ENCODE measurements around the gene WDR36.

WDR36 gene

GRCh38 chr5:111092062-111092853, at the start of gene WDR36:
Gene WDR36, plus strand, starts transcription at chr5:111092348. Its CDS starts 109 bp downstream, at chr5:111092457.
- peaks cover 20% of the 10 kb centered on the region for H3K36me3 Mint-ChIP-seq
- peaks cover 4% of the 10 kb centered on the region for H3K9me3 Mint-ChIP-seq
- H3K27me3 Mint-ChIP-seq, result peaks cover 6% of the 10 kb centered on the region
- H3K4me1 Mint-ChIP-seq, result peaks cover 40% of the 10 kb centered on the region
- peak within 1 kb of the TSS; percentile 95 for H3K4me3 Mint-ChIP-seq
- peak within 1 kb of the TSS; percentile 97 for H3K27ac Mint-ChIP-seq

GRCh38 chr5:111043712-111044506, 48.2 kb upstream of the WDR36 start:
- H3K27me3 Mint-ChIP-seq, result peaks cover 4% of the 10 kb centered on the region
- H3K9me3 Mint-ChIP-seq, result no peaks in the 10 kb centered on the region
- no peak overlapping the region for H3K4me3 Mint-ChIP-seq
- no peaks in the 10 kb centered on the region for H3K4me1 Mint-ChIP-seq
- no peaks in the 10 kb centered on the region for H3K36me3 Mint-ChIP-seq
- no peak overlapping the region for H3K27ac Mint-ChIP-seq

GRCh38 chr5:111058064-111058463, 34.1 kb upstream of the WDR36 start:
- H3K4me1 Mint-ChIP-seq, result no peaks in the 10 kb centered on the region
- H3K4me3 Mint-ChIP-seq, result no peak overlapping the region
- peaks cover 49% of the 10 kb centered on the region for H3K27me3 Mint-ChIP-seq
- H3K27ac Mint-ChIP-seq, result no peak overlapping the region
- peaks cover 2% of the 10 kb centered on the region for H3K36me3 Mint-ChIP-seq
- peaks cover 11% of the 10 kb centered on the region for H3K9me3 Mint-ChIP-seq

- no peak overlapping the region for H3K4me3 Mint-ChIP-seq
- peaks cover 11% of the 10 kb centered on the region for H3K9me3 Mint-ChIP-seq
- peaks cover 2% of the 10 kb centered on the region for H3K36me3 Mint-ChIP-seq
- H3K4me1 Mint-ChIP-seq, result no peaks in the 10 kb centered on the region
- peaks cover 39% of the 10 kb centered on the region for H3K27me3 Mint-ChIP-seq
- H3K27ac Mint-ChIP-seq, result no peak overlapping the region
Measured at GRCh38 chr5:111060169-111060568, 32.0 kb upstream of the WDR36 start.

- no peak overlapping the region for H3K27ac Mint-ChIP-seq
Measured at GRCh38 chr5:111061618-111062017, 30.5 kb upstream of the WDR36 start.

GRCh38 chr5:111063709-111064322, 28.3 kb upstream of the WDR36 start:
- H3K4me3 Mint-ChIP-seq, result no peak overlapping the region
- peaks cover under 1% of the 10 kb centered on the region for H3K36me3 Mint-ChIP-seq
- H3K9me3 Mint-ChIP-seq, result peaks cover 7% of the 10 kb centered on the region
- H3K4me1 Mint-ChIP-seq, result no peaks in the 10 kb centered on the region
- H3K27me3 Mint-ChIP-seq, result peaks cover 40% of the 10 kb centered on the region
- no peak overlapping the region for H3K27ac Mint-ChIP-seq

More at GRCh38 chr5:111061618-111062017, 30.5 kb upstream of the WDR36 start:
- H3K9me3 Mint-ChIP-seq, result peaks cover 11% of the 10 kb centered on the region
- no peaks in the 10 kb centered on the region for H3K4me1 Mint-ChIP-seq
- peaks cover 2% of the 10 kb centered on the region for H3K36me3 Mint-ChIP-seq
- no peak overlapping the region for H3K4me3 Mint-ChIP-seq
- H3K27me3 Mint-ChIP-seq, result peaks cover 42% of the 10 kb centered on the region

GRCh38 chr5:111066261-111066938, 25.7 kb upstream of the WDR36 start:
- Mint-ChIP-seq H3K27me3 (peaks cover 52% of the 10 kb centered on the region), H3K27ac (no peak overlapping the region), H3K4me1 (peaks cover 12% of the 10 kb centered on the region), H3K9me3 (no peaks in the 10 kb centered on the region), H3K4me3 (no peak overlapping the region), H3K36me3 (no peaks in the 10 kb centered on the region)

- H3K4me1 Mint-ChIP-seq, result peaks cover 24% of the 10 kb centered on the region
- H3K27me3 Mint-ChIP-seq, result peaks cover 64% of the 10 kb centered on the region
- no peak overlapping the region for H3K4me3 Mint-ChIP-seq
- no peaks in the 10 kb centered on the region for H3K9me3 Mint-ChIP-seq
- H3K27ac Mint-ChIP-seq, result no peak overlapping the region
- no peaks in the 10 kb centered on the region for H3K36me3 Mint-ChIP-seq
Measured at GRCh38 chr5:111068213-111068612, 23.9 kb upstream of the WDR36 start.

GRCh38 chr5:111069839-111070238, 22.3 kb upstream of the WDR36 start:
- Mint-ChIP-seq H3K4me1 (peaks cover 34% of the 10 kb centered on the region), H3K4me3 (no peak overlapping the region), H3K27ac (no peak overlapping the region), H3K9me3 (no peaks in the 10 kb centered on the region), H3K27me3 (peaks cover 72% of the 10 kb centered on the region), H3K36me3 (peaks cover 2% of the 10 kb centered on the region)

GRCh38 chr5:111070272-111071134, 21.6 kb upstream of the WDR36 start:
- Mint-ChIP-seq H3K9me3 (no peaks in the 10 kb centered on the region), H3K4me1 (peaks cover 37% of the 10 kb centered on the region), H3K36me3 (peaks cover 2% of the 10 kb centered on the region), H3K4me3 (peak overlapping the region; percentile 34), H3K27me3 (peaks cover 74% of the 10 kb centered on the region), H3K27ac (no peak overlapping the region)

GRCh38 chr5:111071413-111071812, 20.7 kb upstream of the WDR36 start, which contains the start of gene TSLP:
Gene TSLP, plus strand, starts transcription at chr5:111071713. Its CDS starts 178 bp downstream, at chr5:111071891.
- Mint-ChIP-seq H3K27me3 (peaks cover 69% of the 10 kb centered on the region), H3K36me3 (peaks cover 2% of the 10 kb centered on the region), H3K27ac (no peak within 1 kb of the TSS), H3K4me1 (peaks cover 40% of the 10 kb centered on the region), H3K4me3 (peak within 1 kb of the TSS; percentile 95), H3K9me3 (no peaks in the 10 kb centered on the region)

- Mint-ChIP-seq H3K4me3 (peak overlapping the region; percentile 95), H3K4me1 (peaks cover 40% of the 10 kb centered on the region), H3K9me3 (no peaks in the 10 kb centered on the region), H3K36me3 (peaks cover 2% of the 10 kb centered on the region), H3K27me3 (peaks cover 57% of the 10 kb centered on the region), H3K27ac (peak overlapping the region; percentile 81)
Measured at GRCh38 chr5:111072949-111073682, 19.0 kb upstream of the WDR36 start.

- Mint-ChIP-seq H3K27ac (no peak overlapping the region), H3K36me3 (peaks cover 2% of the 10 kb centered on the region), H3K9me3 (no peaks in the 10 kb centered on the region), H3K27me3 (peaks cover 55% of the 10 kb centered on the region), H3K4me3 (peak overlapping the region; percentile 95), H3K4me1 (peaks cover 40% of the 10 kb centered on the region)
Measured at GRCh38 chr5:111074244-111074643, 17.9 kb upstream of the WDR36 start.

- Mint-ChIP-seq H3K27me3 (peaks cover 47% of the 10 kb centered on the region), H3K4me3 (no peak overlapping the region), H3K27ac (peak overlapping the region; percentile 14)
Measured at GRCh38 chr5:111075520-111075919, 16.6 kb upstream of the WDR36 start.

More at GRCh38 chr5:111075520-111075919, 16.6 kb upstream of the WDR36 start:
- Mint-ChIP-seq H3K9me3 (no peaks in the 10 kb centered on the region), H3K36me3 (peaks cover 2% of the 10 kb centered on the region), H3K4me1 (peaks cover 35% of the 10 kb centered on the region)

Measured in activated naive CD4-positive, alpha-beta T cell treated with anti-CD3 and anti-CD28 coated beads, Interleukin-2, amount 50 U/mL, for 24 hours (primary cell).